Spleen (tissue), 11 donors: ENCODE data around the gene KRT84. TPM values are rescaled to one million over a fixed set of nuclear protein-coding genes. Genes with fewer than 3 reads are reported as not detected.

Experiments used
- DNase-seq: peaks from one replicate; pipeline ENCODE4 v3.0.0-alpha.2; 2020
- H3K27ac ChIP-seq, 8 donors: fragments of 200-600 bp; sonication (generic) in 7 of 8; 1 replicate in 4 of 8; 2 replicates in 4 of 8; pipeline versions ENCODE4 v1.5.0 to v1.8.0; 2016 to 2021; ENCODE audit warnings: inconsistent platforms in 4 of 8, mild to moderate bottlenecking in 4 of 8, moderate library complexity in 1 of 8
- H3K27me3 ChIP-seq, 7 donors: fragments of 200-600 bp; sonication (generic) in 6 of 7; replicated peaks in 1 of 7; 1 replicate in 4 of 7; 2 replicates in 3 of 7; pipeline versions ENCODE4 v1.5.0 to v1.8.0; 2016 to 2021; ENCODE audit warnings: inconsistent platforms in 3 of 7, mild to moderate bottlenecking in 1 of 7
- H3K36me3 ChIP-seq, 6 donors: fragments of 200-600 bp; sonication (generic) in 5 of 6; 1 replicate in 4 of 6; 2 replicates in 2 of 6; pipeline versions ENCODE4 v1.5.0 to v1.8.0; 2016 to 2021; ENCODE audit warnings: inconsistent platforms in 2 of 6
- H3K4me1 ChIP-seq, 6 donors: fragments of 200-600 bp; sonication (generic) in 5 of 6; 1 replicate in 3 of 6; 2 replicates in 3 of 6; pipeline versions ENCODE4 v1.5.0 to v1.8.0; 2016 to 2021; ENCODE audit warnings: inconsistent platforms in 3 of 6
- H3K4me3 ChIP-seq, 8 donors: fragments of 200-600 bp; sonication (generic) in 7 of 8; 1 replicate in 4 of 8; 2 replicates in 4 of 8; pipeline versions ENCODE4 v1.5.0 to v1.8.0; 2016 to 2021; ENCODE audit warnings: inconsistent platforms in 4 of 8, mild to moderate bottlenecking in 4 of 8, moderate library complexity in 2 of 8
- H3K9me3 ChIP-seq, 8 donors: fragments of 200-600 bp; sonication (generic) in 7 of 8; 1 replicate in 4 of 8; 2 replicates in 4 of 8; pipeline versions ENCODE4 v1.5.0 to v1.8.0; 2016 to 2021; ENCODE audit warnings: inconsistent platforms in 4 of 8
- POLR2A ChIP-seq, 3 donors: fragments of 450-650 bp; IDR thresholded peaks; one replicate each; pipeline ENCODE4 v1.5.1; 2017; ENCODE audit warnings: antibody characterized with exemption in 3 of 3, mild to moderate bottlenecking in 1 of 3
- POLR2AphosphoS5 ChIP-seq, 3 donors: sonication (generic); formaldehyde crosslinking; IDR thresholded peaks; one replicate each; pipeline ENCODE4 v1.5.1; 2017; ENCODE audit warnings: antibody characterized with exemption in 3 of 3
- WGBS, 5 donors: extraction: QIAGEN DNeasy Blood & Tissue Kit in 3 of 5; methylation state at CpG; one replicate each; pipeline versions ENCODE4 v1.1.5 to v1.1.7; 2013 to 2018; 5-methylcytosine and 5-hydroxymethylcytosine counted together
- intact Hi-C: fragments of 100-400 bp; cut with DNase I; formaldehyde crosslinking; loops from one replicate; pipeline ENCODE4 v1.15.0; 2023; ENCODE audit warnings: low total_unique reads
- polyA plus RNA-seq, 3 donors: library from polyadenylated mRNA; stranded (reverse); fragments of 200-250 nt; gene quantifications; one replicate each; pipeline ENCODE4 v1.2.1, GENCODE V29; 2013
- total RNA-seq, 7 donors: library from RNA; depleted of rRNA in 3 of 7; stranded (reverse); fragments of >200 nt in 3 of 7; fragmentation: NEBNext Ultra II Directional in 4 of 7; extraction: Animal tissue kit (Norgen Biotek cat#: 25700) in 4 of 7; gene quantifications; one replicate each; pipeline versions ENCODE4 v1.1.0 to v1.2.1, GENCODE V29; 2016 to 2021
- TF ChIP-seq, protein P1 (sequence below), 11 experiments: fragments of 200-600 bp in 7 of 11; fragments of 450-650 bp in 4 of 11; sonication (generic) in 4 of 11; IDR thresholded peaks in 8 of 11; conservative IDR thresholded peaks in 3 of 11; 1 replicate in 7 of 11; 2 replicates in 4 of 11; pipeline versions ENCODE4 v1.4.0 to v1.8.0; 2016 to 2021; ENCODE audit warnings: antibody characterized with exemption in 11 of 11, inconsistent platforms in 4 of 11, mild to moderate bottlenecking in 1 of 11
- donor health status: healthy with polysubstance abuse.
- donor health status: DM: no; HTN: no; CAD: no; lungs with moderate emphysema.
- donor health status: DM: no; HTN: no; CAD: no.
- donor health status: Bipolar disorder and iron deficiency.
- donor health status: healthy.
- donor health status: DM: no; HTN: no; CAD: no.
- donor health status: DM: yes; HTN: yes; CAD: no.

Gene KRT84
- total and polyA plus RNA-seq, 10 donors = 0.52 TPM; not detected in 9

DNA sequence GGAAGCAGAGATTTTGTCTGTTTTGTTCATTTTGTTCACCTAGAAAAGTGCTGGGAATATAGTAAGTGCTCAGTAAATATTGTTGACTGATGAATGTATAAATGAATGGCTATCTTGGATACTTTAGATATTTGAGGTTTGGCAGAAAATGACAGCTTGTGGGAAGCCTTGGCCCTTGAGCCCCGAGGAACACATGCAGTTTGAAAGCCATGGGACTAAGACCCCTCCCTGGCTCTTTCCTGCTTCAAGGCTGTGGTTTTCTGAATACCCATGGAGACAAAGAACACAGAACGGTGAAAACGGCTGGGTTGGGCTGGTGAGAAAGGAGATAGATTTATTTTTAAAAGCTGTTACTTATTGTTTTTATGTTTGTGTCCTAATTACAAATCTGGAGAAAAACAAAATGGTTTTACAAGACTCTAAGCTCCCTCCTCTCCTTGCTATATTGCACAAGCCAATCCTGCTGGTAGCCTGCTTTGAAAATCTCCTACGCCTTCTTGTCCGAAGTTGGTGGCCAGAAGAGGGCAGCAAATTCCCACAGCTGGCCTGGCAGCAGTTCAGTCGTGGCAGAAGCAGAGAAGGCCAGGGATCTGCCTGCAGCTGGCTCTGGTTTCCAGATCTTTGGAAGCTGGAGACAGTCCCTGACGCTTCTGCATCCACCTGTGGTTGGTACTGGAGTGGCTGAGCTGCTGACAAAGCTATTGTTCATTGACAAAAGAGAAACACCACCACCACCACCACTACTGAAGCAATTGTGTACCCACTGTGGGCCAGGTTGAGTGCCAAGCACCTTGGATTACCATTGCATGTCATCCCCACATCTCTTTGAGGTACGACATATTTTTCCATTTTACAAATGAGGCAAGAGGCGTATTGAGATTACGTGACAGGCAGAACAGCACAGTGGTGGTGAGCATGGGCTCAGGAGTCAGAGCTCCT, 13.0 kb downstream of the KRT84 start:
- Histone ChIP-seq H3K27ac (peak overlapping the region in 2 of 8 donors; percentile 43 to 46), H3K27me3 (peaks cover 0 to 25% (median 0%) of the 10 kb centered on the region in 7 donors), H3K9me3 (peaks cover 0 to 9% (median 0%) of the 10 kb centered on the region in 8 donors), H3K4me3 (no peak overlapping the region), H3K4me1 (peaks cover 0 to 12% (median 0%) of the 10 kb centered on the region in 6 donors), H3K36me3 (no peaks in the 10 kb centered on the region)
- peak; percentile 82 for DNase-seq
- TF ChIP-seq, protein P1, sequence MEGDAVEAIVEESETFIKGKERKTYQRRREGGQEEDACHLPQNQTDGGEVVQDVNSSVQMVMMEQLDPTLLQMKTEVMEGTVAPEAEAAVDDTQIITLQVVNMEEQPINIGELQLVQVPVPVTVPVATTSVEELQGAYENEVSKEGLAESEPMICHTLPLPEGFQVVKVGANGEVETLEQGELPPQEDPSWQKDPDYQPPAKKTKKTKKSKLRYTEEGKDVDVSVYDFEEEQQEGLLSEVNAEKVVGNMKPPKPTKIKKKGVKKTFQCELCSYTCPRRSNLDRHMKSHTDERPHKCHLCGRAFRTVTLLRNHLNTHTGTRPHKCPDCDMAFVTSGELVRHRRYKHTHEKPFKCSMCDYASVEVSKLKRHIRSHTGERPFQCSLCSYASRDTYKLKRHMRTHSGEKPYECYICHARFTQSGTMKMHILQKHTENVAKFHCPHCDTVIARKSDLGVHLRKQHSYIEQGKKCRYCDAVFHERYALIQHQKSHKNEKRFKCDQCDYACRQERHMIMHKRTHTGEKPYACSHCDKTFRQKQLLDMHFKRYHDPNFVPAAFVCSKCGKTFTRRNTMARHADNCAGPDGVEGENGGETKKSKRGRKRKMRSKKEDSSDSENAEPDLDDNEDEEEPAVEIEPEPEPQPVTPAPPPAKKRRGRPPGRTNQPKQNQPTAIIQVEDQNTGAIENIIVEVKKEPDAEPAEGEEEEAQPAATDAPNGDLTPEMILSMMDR (IDR thresholded peaks at IDR 0.05 in 8 of 11, conservative IDR thresholded peaks at IDR 0.05 in 3 of 11) = peak; percentile 36 to 78 (median 66)
- TF ChIP-seq POLR2AphosphoS5 (IDR thresholded peaks at IDR 0.05) (no peak), POLR2A (IDR thresholded peaks at IDR 0.05) (no peak)
- intact Hi-C loops = loop anchor here (5.0 to 10.0 kb wide), 2 partner anchors 505 to 612 kb away; no protein-coding TSS in a partner anchor
- 31 to 36% (median 32%) methylated on average over 10 of the region's 10 CpGs for WGBS, 5 donors

DNA sequence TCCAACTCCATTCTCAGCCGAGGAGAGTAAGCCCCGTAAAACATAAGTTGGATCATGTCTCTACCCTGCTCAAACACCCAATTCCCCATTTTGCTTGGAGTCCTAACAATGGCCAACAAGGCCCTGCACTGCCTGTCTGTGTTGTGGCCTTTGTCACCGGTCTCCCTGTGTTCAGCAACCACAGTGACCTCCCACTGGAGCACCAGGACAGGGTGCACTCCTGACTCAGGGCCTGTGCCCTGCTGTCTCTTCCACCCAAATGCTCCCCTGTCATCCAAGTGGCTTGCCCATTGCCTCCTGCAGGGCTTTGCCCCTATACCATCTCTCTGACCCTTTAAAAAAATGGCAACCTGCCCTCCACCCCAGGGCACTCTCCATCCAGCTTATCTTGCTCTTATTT, 13.7 kb downstream of the KRT84 start:
- intact Hi-C loops = loop anchor here (5.0 to 10.0 kb wide), 2 partner anchors 506 to 613 kb away; no protein-coding TSS in a partner anchor
- TF ChIP-seq POLR2A (IDR thresholded peaks at IDR 0.05) = no peak
- TF ChIP-seq POLR2AphosphoS5 (IDR thresholded peaks at IDR 0.05) = no peak
- TF ChIP-seq, protein P1 (IDR thresholded peaks at IDR 0.05 in 8 of 11, conservative IDR thresholded peaks at IDR 0.05 in 3 of 11) = no peak
- 81 to 92% (median 86%) methylated on average over 3 of the region's 3 CpGs for WGBS, 5 donors
- peaks cover 0 to 24% (median 0%) of the 10 kb centered on the region in 7 donors for H3K27me3 ChIP-seq
- peaks cover 0 to 12% (median 0%) of the 10 kb centered on the region in 6 donors for H3K4me1 ChIP-seq
- peaks cover 0 to 9% (median 0%) of the 10 kb centered on the region in 8 donors for H3K9me3 ChIP-seq
- peak overlapping the region in 3 of 8 donors; percentile 37 to 55 (median 46) for H3K27ac ChIP-seq
- no peak overlapping the region for H3K4me3 ChIP-seq
- H3K36me3 ChIP-seq = no peaks in the 10 kb centered on the region
- DNase-seq = peak; percentile 35

DNA sequence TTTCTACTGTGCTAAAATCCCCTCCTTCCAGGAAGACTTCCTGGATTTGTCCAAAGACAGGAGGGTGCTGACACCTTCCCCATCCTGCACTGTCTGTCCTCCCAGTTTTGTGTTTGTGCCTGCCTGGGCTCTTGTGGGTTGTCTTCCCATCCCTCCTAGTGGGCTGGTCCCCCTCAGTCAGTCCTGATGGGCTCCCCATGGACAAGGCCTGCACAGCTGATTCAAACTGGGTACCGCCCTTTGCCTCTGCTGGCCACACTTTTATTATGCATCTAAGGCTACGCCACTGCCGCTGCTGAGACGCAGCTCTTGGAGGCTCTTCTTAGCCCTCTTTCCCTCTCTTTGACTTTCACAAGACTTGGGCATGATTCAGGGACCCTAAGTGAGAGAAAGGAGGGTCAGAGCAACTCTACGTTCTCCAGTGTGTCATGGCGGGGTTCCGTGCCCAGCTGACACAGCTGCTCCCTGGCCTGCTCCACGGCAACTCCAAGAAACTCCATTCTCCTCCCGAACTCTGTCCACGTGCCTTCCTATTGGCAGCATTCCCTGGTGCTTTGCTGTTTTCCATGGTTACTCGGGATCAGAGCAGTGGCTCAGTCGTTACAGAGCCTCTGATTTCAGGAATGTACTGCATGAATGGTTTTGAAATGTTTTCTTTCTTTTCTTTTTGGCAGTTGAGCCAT, 14.4 kb downstream of the KRT84 start:
- H3K4me1 ChIP-seq = peaks cover 0 to 12% (median 0%) of the 10 kb centered on the region in 6 donors
- 72 to 82% (median 77%) methylated on average over 11 to 12 of the region's 12 CpGs for WGBS, 5 donors
- H3K9me3 ChIP-seq = peaks cover 0 to 9% (median 0%) of the 10 kb centered on the region in 8 donors
- TF ChIP-seq, protein P1 (IDR thresholded peaks at IDR 0.05 in 8 of 11, conservative IDR thresholded peaks at IDR 0.05 in 3 of 11) = no peak
- peak in 1 of 3 donors; percentile 23 for TF ChIP-seq POLR2AphosphoS5 (IDR thresholded peaks at IDR 0.05)
- peak; percentile 54 for DNase-seq
- H3K27ac ChIP-seq = peak overlapping the region in 4 of 8 donors; percentile 0 to 46 (median 26)
- peaks cover 0 to 24% (median 0%) of the 10 kb centered on the region in 7 donors for H3K27me3 ChIP-seq
- no peaks in the 10 kb centered on the region for H3K36me3 ChIP-seq
- intact Hi-C loops = loop anchor here (5.0 to 10.0 kb wide), 2 partner anchors 506 to 614 kb away; no protein-coding TSS in a partner anchor
- no peak overlapping the region for H3K4me3 ChIP-seq
